Right ventricle myocardium superior (tissue), 1 donor: ENCODE data around the gene KIZ. TPM values are rescaled to one million over a fixed set of nuclear protein-coding genes. Genes with fewer than 3 reads are reported as not detected.

Experiments used
- ATAC-seq: fragments of 200-7000 bp; cut with Tn5 transposase; one replicate; pipeline ENCODE4 v1.9.1; 2020; ENCODE audit warnings: mild to moderate bottlenecking; ENCODE audit not compliant: poor library complexity
- DNase-seq: peaks from one replicate; pipeline ENCODE4 v3.0.0-alpha.2; 2020
- intact Hi-C: fragments of 100-400 bp; cut with DNase I; formaldehyde crosslinking; loops from one replicate; pipeline ENCODE4 v1.11.2; 2022
- total RNA-seq: library from RNA; stranded (reverse); fragmentation: NEBNext Ultra II Directional; extraction: Animal tissue kit (Norgen Biotek cat#: 25700); gene quantifications from one replicate; pipeline ENCODE4 v1.2.1, GENCODE V29; 2021
- donor health status: DM: no; HTN: yes; CAD: no; lungs with severe emphysema.

Gene KIZ
- total RNA-seq, 1 donor from 2014 or later = 35.7 TPM

DNA sequence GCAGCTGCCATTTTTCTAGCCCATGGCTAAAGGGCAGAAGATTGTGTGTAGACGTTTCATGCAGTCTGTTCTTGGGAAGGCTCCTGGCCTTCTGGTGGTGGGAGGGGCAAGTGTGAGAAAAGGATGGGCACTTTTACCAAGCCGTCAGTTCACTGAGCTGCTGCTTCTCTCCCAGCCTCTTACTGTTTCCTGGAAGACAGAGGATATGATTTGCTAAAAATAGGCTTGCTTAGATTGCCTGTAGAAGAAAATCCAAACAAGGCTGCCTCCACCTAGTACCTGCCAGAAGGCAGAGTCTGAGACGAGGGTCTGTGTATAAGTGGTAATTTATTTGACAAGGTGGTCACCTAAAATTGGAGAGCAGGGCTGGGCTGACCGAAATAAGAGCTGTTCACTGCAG is 7.5 kb downstream of the KIZ start:
- no peak for ATAC-seq
- intact Hi-C loops = no loop called here
- no peak for DNase-seq

DNA sequence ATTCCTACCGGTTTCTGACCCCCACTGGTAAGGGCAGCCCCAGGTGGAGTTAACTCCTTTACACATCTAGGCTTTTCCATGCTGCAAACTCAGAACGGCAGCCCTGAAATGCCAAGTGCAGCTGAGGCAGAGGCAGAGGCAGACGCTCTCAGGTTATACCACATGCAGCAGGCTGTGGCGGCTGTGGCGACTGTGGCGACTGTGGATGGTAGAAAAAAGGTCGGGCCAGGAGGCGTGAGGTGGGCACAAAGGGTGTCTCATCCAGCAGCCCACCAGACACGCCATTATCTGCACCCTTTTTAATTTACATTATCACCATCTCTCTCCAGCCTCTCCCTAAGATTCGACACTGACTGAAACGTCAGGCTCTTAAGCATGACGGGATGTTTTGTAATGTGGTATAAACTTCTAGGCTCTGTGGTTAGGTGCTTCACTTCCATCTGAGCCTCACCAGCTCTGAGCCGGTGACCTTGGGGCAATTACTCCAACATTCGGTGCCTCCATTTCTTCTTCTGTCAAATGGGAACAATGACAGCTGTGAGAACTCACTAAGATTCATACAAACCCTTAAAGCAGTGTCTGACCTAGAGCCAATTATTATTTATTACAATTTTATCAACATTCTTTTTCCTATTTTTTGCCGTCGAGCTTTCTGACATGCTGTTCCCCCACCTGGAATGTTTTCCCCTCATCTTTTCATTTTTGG is 8.2 kb downstream of the KIZ start:
- intact Hi-C loops = no loop called here
- ATAC-seq (no peak), DNase-seq (no peak)

DNA sequence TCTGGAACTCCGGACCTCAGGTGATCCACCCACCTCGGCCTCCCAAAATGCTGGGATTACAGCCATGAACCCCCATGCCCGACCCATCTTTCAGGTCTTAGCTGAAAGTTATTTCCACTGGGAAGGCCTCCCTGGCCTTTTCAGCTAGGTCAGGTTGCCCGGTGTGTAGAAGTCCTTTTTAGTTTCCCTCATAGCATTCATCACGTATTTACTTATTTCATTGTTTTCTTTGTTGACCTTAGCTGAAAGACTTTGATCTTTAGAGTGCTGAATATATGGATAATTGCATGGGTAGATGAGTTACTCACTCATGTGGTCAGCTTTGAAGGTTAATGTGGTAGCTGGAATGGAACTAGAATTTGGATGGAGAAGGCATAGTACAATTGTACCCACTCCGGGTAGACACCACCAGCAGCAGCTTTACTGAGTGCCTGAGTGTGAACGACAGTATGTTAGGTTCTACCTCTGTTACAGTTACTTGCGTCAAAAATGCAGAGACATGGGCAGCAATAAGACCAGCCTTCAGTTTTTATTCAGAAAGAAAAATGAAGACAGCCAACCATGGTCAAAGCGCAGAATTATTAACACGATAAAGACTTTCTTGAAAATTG is 9.1 kb downstream of the KIZ start:
- intact Hi-C loops = no loop called here
- ATAC-seq (no peak), DNase-seq (no peak)

DNA sequence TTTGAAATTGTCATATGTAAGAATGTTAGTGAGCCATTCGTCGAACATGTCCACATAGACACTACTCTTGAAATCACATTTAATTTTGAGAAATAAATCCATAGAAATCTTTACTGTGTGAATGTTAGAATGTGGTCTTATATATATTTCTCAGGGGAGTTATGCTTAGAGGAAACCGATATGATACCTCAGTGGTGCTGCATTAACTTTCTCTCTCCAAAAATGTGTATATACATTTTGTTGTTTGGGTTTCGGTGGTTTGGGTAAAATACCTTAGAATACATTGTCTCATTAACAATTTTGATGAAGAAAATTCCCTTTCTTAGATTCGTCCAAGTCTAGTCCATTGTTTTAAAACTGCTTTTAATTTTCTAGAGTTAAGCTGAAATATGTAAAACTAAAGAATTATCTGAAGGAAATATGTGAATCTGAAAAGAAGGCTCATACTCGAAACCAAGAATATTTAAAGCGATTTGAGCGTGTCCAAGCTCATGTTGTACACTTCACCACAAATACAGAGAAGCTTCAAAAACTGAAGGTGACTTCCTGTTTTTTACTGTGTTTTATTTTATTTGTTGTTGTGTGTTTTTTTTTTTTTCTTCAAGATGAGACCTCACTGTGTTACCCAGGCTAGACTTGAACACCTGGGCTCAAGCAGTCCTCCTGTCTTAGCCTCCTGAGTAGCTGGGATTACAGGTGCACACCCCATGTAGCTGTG is 10.3 kb downstream of the KIZ start:
- DNase-seq (no peak), ATAC-seq (no peak)
- intact Hi-C loops = no loop called here

DNA sequence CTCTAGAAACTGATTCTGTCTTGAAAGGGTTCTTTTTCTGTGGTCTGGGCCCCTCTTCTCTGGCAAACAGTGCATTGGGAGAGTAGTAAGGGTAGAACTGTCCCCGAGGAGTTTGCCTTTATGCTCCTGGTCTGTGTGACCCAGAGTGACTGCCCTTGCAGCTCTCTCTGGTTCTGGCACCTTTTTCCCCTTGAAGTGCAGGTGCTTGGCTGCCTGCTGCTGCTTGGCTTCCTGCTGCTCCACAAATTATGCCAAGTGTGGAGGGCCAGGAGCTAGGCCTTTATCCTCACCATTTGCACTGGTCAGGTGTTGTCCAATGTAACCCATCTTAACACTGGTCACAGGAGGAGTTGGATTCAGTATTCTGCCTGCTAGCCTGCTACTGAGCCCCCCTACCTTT is 11.2 kb downstream of the KIZ start:
- peak; percentile 86 for ATAC-seq
- DNase-seq = no peak
- intact Hi-C loops = no loop called here

DNA sequence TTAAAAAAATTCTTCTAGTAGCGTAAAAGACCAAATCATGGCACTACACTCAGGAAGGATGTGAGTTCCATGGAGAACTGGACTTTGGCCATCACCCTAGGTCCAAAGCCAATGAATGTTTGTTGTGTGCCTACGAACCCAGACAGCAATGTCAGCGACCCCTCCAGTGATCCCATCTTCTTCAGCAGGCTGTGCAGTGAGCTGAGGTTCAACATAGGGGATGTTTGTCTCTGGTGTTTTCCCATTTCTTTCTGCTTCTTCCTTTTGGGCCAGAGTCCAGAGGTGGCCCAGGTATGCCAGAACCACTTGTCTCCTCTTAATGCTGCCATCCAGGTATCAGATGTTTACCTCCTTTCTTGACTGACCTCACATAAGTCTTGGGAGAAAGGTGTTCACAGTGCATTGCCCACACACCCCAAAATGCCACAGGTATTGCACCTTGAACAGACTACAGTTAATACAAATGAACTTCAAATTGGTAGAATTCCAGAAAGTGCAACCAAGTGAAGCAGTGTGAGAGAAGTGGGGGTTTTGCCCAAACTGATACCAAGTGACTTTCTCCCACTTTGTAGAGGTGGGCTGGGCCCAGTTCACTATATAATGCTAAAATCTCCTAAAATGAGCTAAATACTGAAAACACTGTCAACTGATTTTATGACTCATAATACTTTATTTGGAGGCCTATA is 14.1 kb downstream of the KIZ start:
- intact Hi-C loops = no loop called here
- ATAC-seq (no peak), DNase-seq (no peak)

DNA sequence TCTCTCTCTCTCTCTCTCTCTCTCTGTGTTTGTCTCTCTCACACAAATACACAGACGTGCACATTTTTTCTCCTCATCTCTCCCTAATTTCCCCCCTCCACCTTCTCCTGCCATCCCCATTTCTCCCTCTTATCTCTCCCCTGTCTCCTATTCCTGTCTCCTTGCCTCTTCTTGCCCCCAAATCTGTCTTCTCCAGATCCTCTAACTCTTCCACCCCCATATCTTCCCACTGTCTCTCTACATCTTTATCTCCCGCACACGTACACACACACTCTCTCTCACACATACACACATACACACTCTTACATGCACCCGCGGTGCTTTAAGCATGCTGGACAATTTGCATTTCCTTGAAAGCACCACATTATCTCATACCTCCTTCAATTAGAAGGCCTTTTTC is 15.9 kb downstream of the KIZ start:
- no peak for ATAC-seq

DNA sequence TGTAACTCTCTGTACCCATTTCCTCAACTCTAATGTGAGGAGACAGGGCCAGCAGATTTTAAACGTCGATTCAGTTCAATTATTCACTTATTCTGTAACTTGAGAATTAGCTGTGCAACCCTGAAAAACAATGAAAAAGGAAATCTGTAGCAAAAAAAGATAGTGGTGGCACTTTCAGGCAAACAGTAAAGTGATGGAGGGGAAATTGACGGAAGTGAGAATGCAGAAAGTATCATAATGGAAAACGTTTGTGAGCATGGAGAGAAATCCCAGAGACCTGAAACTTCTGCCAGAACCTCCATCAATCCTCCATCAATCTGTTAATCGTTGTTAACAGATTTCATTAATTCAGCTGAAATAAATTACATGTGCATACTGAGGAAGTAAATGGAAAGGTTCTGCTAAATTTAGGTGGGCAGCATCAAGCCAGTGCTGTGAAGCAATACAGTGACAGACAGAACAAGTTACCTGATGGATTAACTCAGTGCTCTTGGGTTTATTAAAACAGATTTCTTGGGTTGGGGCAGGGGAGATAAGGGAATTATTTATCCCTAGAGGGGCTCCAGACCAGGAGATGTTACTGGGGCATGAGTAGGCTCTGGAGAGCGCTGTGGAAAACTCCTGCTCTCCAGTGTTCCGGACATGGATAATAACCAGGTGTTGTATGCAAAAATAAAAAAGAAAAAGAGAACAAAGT is 17.5 kb downstream of the KIZ start:
- ATAC-seq (no peak), DNase-seq (no peak)
- intact Hi-C loops = no loop called here

More for the DNA sequence above, 15.9 kb downstream of the KIZ start:
- intact Hi-C loops = no loop called here
- no peak for DNase-seq

DNA sequence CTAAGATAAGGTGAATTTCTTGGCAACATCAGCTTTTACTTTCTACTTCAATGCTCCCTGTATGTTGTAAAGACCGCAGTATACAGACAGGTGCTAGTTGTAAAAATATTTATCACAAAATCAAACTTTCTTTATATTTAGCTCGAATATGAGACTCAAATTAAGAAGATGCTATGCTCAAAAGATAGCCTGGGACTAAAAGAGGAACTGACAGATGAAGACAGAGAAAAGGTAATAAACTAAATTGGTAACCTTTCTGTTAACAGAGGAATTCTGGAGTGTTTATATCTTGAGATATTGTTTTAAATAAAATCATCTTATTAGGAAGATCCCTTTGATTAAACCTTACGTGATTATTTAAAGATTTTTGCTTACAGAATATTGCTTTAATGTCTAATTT is 19.5 kb downstream of the KIZ start:
- intact Hi-C loops = no loop called here
- DNase-seq = no peak
- ATAC-seq = no peak

DNA sequence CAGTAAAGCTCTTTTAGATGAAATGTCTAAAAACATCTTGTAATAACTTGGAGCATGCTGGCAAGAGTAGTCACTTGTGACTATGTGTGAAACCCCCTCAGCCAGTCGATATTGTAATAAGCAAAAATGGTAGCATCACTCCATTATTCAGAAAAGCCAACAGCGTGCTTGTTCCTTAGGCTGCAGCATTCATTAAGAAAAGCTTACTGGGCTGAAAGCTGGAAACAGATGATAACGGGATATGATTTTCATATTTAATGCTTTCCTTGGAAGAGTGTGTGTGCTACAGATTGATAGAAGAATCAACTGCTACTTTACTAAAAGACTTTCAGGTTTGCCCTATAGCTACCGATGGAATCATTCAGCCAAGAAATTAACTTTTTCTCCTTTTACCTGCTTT is 20.3 kb downstream of the KIZ start:
- intact Hi-C loops = no loop called here
- no peak for ATAC-seq
- DNase-seq = no peak

DNA sequence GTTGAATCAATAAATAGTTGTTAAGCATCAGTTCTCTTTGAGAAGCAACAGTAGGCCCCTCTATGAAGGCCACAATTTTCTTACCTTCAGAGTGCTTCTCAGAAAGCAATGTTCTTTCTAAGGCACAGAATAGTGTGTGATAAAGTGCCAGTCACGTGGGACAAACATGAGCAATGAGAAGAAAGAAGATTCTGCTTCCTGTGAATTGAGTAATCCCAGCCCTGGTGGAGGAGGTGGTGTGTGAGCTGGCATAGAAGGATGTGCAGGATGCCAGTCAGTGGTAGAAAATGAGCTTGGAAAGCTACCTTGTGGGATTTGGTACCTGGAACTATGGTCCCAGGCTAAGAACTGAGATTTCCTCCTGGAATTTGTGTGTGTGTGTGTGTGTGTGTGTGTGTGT is 21.7 kb downstream of the KIZ start:
- intact Hi-C loops = no loop called here
- DNase-seq = no peak
- no peak for ATAC-seq

DNA sequence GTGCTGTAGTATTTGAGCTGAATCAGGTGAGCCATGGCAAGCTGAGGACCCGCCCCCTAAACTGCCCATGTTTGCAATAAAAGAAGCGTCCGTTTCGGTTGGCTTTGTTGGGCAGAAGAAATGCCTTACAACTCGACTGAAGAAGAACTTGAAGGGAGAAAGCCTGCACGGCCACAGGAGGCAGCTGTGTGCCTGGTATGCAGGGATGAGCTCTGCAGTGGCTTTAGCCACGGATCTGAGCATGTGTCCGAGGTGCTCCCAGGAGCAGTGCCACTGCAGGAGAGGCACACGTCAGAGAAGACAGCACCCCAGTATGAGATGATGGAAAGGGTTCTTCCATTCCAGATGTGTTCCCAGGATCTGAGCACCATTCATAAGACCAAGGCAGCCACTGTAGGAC is 23.5 kb downstream of the KIZ start:
- no peak for DNase-seq
- intact Hi-C loops = no loop called here
- ATAC-seq = no peak

DNA sequence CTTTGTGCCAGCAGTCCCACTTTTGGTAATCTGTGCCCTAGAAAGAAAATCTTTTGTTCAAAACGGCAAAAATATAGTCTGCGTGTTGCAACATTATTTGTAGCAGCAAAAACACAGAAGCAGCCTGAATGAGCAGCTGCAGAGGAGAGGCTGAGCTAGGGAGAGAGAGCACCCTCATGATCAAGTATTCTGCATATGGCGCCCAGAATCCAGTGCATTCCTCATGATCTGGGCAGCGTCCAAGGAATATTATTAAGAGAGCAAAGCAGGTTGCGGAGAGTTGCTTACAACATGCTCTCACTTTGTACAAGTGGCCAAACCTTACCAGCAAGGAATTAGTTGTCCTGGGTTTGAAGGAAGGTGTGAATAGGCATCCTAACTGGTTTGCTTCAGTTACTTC is 25.9 kb downstream of the KIZ start:
- intact Hi-C loops = no loop called here
- no peak for DNase-seq
- peak; percentile 38 for ATAC-seq

DNA sequence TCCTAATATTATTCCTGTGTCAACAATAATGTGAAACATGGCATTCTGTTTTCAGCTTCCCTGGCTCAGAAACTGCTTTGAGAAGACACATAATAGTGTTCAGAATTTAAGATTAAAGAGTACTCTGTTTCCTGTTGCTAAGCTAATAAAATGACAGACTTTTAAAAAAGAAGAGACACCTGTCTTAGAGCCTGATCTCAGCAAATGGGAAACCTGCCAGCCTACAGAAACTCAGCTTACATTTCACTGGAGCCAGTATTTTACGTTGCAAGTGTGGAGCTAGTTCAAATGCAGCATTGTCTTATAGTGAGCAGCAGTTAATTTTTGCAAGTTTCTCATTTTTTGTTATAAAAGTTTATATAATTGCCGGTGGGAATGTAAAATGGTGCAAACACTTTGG is 28.8 kb downstream of the KIZ start:
- intact Hi-C loops = no loop called here
- DNase-seq (no peak), ATAC-seq (no peak)

DNA sequence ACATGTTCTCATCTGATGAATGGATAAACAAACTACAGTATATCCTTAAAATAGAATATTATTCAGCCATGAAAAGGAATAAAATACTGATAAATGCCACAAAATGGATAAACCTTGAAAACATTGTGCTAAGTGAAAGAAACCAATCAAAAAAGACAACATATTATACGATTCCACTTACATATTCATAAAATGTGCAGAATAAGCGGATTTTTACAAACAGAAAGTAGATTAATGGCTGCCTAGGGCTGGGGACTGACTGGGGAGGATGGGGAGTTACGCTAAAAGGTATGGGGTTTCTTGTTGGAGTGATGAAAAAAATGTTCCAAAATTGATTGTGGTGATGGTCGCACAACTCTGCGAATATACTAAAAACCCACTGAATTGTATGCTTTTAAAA is 29.4 kb downstream of the KIZ start:
- DNase-seq (no peak), ATAC-seq (no peak)
- intact Hi-C loops = no loop called here

DNA sequence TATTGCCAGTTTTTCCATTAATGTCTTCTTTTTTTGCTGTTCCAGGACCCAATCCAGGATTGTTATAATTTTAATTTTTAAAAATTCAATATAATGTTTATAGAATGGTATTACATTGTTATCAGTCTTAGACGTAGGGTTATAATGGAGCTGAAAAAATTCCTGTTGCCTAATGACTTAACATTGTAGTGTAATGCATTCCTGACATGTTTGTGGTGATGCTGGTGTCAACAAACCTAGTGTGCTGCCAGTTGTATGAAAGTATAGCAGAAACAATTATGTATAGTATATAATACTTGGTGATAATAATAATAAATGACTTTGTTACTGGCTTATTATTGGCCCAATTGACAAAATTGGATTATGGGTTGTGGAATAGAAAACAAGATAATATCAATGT is 30.4 kb downstream of the KIZ start:
- intact Hi-C loops = no loop called here
- ATAC-seq = no peak
- no peak for DNase-seq

DNA sequence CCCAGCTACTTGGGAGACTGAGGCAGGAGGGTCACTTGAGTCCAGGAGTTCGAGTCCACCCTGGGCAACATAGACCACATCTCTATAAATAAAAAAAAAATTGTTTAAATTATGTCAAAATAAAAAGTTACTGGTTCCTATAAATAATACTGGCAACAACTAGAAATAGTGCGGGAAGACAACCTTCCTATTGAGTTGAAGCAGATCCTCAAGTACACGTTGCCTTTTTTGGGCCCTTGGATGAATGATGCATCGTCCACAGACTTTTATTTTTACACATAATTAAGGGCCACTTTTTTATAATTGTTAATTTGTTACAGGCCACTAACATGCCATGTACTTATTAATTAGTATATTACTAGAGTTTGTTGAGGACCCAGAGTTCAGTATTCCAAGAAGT is 31.1 kb downstream of the KIZ start:
- ATAC-seq (no peak), DNase-seq (no peak)
- intact Hi-C loops = no loop called here

DNA sequence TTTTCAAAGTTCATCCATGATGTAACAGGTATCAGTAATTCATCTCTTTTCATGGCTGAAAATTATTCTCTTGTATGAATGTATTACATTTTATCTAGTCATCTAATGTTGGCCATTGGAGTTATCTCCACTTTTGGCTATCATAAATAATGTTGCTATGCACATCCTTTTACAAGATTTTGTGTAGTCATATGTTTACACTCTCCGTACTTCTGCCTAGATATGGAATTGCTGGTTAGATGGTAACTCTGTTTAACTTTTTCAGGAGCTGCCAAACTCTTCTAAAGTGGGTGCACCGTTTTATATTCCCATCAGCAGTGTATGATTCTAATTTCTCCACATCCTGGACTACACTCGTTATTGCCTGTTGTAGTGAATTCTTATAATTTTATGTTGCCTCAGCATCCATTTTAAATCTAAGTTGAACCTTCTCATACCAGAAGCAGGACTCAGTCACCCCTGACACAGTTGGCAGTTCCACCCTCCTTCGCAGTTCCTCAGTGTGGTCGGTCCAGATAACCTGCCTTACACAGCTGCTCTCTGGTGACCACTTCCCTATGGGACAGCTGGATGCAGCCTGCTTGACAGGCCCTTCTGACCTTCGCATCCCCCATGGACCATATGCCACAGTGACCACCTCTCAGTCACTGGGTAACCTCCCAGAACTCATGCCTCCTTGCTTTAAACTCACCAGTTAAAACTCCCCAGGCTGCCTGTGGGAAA is 33.9 kb downstream of the KIZ start:
- DNase-seq (no peak), ATAC-seq (no peak)
- intact Hi-C loops = no loop called here

DNA sequence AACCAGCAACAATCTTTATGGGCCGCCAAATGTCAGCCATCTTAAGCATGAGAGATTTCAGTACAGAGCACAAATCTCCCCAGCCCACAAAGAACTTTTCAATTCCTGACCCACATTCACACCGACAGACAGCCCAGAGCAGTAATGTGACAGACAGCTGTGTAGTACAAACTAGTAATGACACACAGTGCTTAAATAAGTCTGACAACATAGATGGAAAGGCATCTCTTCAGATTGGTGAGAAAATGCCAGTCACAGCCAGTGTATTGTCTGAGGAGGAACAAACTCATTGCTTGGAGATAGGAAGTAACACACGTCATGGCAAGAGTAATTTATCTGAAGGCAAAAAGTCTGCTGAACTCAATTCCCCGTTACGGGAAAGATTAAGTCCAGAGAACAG is 36.0 kb downstream of the KIZ start:
- intact Hi-C loops = no loop called here
- ATAC-seq = no peak
- DNase-seq = no peak
